GM21723 (cell line): ENCODE measurements around the gene ZBBX.

Source experiments
- ATAC-seq: cut with Tn5 transposase; IDR thresholded peaks from one replicate; pipeline ENCODE4 v1.9.1; 2021; ENCODE audit warnings: mild to moderate bottlenecking, moderate library complexity; ENCODE audit not compliant: unreplicated experiment

The ZBBX gene

DNA sequence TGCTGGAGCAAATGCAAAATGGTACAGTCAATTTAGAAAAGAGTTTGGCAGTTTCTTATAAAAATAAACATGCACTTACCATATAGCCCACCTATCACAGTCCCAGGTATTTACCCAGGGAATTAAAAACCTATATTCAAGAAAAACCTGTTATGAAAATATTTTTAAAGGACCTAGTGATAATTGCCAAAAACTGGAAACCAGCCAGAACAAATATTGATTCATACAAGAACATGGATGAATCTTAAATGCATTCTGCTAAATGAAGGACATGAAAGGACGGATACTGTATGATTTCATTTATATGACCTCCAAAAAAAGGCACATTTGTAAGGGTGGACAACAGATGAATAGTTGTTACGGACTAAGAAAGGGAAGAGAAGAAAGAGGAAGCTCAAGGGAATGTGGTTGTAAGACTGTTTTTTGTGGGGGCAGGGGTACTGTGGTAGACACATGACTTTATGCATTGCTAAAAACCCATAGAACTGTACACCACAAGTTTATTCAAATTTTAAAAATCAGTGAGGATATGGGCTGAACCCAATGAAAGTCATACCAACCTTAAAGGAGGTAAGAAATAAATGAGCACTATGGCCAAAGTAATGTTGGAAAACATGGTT lies 61.0 kb downstream of the ZBBX start:
- no peak for ATAC-seq

GRCh38 chr3:167318306-167318705 lies 61.8 kb downstream of the ZBBX start:
- ATAC-seq, result no peak

- ATAC-seq, result no peak
These were observed 73.8 kb downstream of the ZBBX start for GRCh38 chr3:167306319-167306718.

GRCh38 chr3:167305340-167305890 lies 74.7 kb downstream of the ZBBX start:
- ATAC-seq, result no peak

GRCh38 chr3:167304077-167304476 lies 76.0 kb downstream of the ZBBX start:
- no peak for ATAC-seq

- ATAC-seq, result no peak
These were observed 77.4 kb downstream of the ZBBX start for GRCh38 chr3:167302678-167303077.

GRCh38 chr3:167300207-167300606 lies 79.9 kb downstream of the ZBBX start:
- no peak for ATAC-seq

DNA sequence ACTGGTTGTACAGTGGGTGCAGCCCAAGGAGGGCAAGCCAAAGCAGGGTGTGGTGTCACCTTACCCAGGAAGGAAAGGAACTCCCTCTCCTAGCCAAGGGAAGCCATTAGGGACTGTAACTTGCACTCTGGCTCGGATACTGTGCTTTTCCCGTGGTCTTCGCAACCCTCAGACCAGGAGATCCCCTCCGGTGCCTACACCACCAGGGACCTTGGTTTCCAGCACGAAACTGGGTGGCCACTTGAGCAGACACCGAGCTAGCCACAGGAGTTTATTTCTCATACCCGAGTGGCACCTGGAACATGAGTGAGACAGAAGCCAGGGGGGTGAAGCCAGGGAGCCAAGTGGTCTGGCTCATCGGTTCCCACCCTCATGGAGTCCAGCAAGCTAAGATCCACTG lies 90.7 kb downstream of the ZBBX start:
- ATAC-seq, result no peak

DNA sequence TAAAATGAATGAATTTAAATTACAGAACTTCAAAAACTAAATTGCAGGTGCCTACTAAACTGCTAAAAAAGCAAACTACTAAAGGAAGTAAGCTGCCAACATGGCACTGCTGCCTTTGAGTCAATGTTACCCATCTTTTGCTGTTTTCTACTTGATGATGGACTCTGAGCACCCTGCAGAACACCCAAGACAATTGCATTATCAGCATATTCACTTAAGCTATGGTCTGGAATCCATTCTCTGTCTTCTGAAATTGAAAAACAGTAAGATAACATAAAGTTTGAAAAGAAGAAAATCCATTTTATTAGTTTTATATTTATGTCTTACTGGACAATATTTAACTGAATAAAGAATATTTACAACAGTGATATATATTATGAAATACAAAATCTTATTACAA lies 91.4 kb downstream of the ZBBX start:
- ATAC-seq, result no peak

GRCh38 chr3:167287308-167287707 lies 92.8 kb downstream of the ZBBX start:
- ATAC-seq, result no peak

- no peak for ATAC-seq
These were observed 105.8 kb downstream of the ZBBX start for GRCh38 chr3:167274141-167274874.

GRCh38 chr3:167253037-167253436 lies 127.1 kb downstream of the ZBBX start:
- ATAC-seq, result no peak

DNA sequence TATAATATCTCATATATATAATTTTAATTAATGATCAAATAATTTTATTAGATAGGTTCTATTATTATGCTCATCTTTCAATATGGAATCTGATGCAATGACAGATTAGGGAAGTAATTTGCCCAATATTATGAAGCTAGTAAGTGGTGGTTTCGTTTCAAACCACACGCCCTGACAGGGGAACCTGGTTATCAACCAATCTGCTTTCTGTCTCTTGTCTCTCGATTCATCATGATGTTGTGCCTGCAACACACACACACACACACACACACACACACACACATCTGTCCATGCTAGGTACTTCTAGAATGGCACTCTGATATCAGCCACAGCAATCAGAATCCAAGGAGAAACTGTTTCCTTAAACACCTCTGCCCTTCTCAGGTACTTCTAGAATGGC lies 128.4 kb downstream of the ZBBX start:
- ATAC-seq, result no peak

DNA sequence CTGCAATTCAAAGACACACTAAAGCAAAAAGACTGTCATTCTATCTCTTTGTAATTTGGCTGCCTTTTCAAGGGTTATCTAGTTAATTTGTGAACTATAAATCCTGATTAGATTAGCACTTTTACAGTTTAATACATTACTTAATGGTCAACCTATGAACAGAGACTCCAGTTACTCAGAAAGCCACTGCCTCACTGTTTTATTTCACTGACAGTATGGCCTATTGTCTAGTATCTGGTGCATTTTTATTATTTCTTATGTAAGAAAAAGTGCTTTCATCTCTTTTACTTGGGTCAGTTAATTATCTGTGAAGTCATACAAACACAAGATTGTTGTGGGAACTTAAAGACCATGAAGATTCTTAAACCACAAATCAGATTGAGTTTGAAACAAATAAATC lies 133.8 kb downstream of the ZBBX start:
- ATAC-seq, result no peak

- no peak for ATAC-seq
These were observed 138.8 kb downstream of the ZBBX start for GRCh38 chr3:167241048-167241845.

DNA sequence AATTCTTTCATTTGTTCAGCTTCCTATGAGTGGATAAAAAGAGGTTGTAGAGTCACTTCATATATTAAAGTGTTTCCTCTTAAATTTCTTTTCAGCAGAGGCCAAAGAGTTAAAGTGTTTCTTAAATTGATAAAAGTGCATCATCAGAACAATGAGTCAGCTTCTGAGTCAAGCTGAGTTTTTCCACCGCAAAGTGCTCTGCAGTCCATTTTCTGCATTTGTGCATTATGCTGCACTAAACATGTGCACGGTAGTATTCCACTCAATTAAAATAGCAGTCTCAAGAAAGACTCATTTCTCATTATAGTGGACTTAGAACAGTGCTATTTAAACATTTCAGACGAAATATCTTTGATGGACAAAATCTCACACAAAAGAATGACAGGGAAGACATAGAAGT lies 152.0 kb downstream of the ZBBX start:
- no peak for ATAC-seq

- no peak for ATAC-seq
These were observed 154.3 kb downstream of the ZBBX start for GRCh38 chr3:167225821-167226220.

- ATAC-seq, result no peak
These were observed 171.1 kb downstream of the ZBBX start for GRCh38 chr3:167209011-167209410.

GRCh38 chr3:167203062-167203461 lies 177.0 kb downstream of the ZBBX start:
- ATAC-seq, result no peak

GRCh38 chr3:167198949-167199600 lies 181.0 kb downstream of the ZBBX start:
- ATAC-seq, result no peak
